GOT3 (cell line): ENCODE results near the gene CNPY4.

ENCODE experiments used
- DNase-seq: peaks from one replicate; lab custom pipeline; 2025; ENCODE audit warnings: mixed read lengths; lab: John Stamatoyannopoulos, UW

CNPY4 gene

DNA sequence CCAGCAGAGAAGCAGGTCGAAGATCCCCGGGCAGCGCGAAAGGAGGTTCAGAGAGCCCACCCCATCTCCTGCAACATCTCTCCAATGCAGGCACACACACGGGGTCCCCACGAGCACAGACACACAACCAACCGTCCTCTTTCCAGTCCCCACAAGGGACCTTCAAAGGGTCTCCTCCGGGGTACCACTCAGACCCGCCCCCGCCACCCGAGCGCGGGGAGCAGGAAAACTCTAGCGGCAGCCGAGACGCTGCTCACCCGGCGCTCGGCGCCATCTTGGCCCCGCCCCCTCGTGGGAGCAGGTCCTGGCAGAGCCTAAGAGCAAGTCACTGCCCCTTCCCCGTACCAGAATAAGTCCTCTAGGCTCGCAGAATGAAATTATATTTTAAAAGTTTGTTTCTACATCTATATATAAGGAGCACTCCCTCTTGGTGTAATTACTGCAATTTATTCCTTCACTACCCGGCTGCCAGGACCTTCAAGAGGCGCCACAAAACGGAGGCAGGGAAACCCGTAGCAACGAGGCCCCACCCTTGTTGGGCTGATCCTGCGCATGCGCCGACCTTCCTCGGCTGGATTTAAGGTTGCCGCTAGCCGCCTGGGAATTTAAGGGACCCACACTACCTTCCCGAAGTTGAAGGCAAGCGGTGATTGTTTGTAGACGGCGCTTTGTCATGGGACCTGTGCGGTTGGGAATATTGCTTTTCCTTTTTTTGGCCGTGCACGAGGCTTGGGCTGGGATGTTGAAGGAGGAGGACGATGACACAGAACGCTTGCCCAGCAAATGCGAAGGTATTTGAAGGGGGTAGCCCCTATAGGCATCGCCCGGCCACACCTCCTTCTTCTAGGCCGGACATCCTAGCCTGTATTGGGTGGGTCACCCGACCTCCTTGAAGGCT is at the start of gene CNPY4, which contains the start of gene TAF6:
Gene CNPY4 (plus strand): TSS at position 563 of the 898 bp plus-strand sequence. CDS start 111 bp downstream, at position 674.
Gene TAF6 (minus strand): TSS at position 287 of the 898 bp plus-strand sequence. CDS start 5,149 bp downstream, outside the sequence.
- peak; percentile 72 for DNase-seq

GRCh38 chr7:100069991-100070390 is 49.4 kb upstream of the CNPY4 start:
- DNase-seq = no peak

GRCh38 chr7:100071018-100071723 is 48.3 kb upstream of the CNPY4 start:
- DNase-seq = no peak

DNA sequence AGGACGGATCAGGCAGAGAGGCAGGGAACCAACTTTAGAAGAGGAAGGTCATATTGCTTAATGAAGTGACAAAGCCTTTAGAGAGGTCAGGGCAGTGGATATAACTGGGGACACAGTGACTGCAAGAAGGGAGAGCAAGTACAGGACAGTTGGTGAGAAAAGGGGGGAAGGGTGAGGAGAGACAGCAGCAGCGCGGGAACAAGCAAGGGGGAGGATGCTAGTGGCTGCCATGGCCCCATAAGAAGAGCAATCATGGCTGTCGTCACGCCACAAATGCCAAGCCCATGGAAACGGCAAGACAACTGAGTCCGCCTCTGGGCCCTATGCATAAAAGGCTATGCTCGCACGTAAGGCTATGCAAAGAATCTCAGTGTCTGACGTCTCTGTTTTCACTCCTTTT is 47.0 kb upstream of the CNPY4 start:
- no peak for DNase-seq

GRCh38 chr7:100074841-100075240 is 44.6 kb upstream of the CNPY4 start:
- DNase-seq = no peak

DNA sequence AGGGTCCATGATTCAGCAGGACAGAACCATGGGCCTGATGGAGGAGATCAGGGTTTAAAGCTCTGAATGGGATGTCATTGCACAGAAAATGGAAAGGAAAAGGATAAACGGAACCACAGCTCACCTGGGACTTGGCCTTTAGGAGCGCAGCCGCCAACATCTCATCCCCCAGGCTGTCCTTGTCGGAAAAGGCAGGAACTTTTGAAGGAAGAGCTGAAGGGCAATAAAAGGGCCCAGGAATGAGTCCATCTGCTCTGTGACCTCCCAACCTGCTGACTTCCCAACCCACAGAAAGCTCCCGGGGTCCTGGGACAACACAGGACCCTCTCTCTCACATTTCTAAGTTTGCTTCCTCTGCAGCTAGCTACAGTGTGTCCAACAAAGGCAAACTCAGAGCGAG is 44.0 kb upstream of the CNPY4 start:
- DNase-seq = no peak

DNA sequence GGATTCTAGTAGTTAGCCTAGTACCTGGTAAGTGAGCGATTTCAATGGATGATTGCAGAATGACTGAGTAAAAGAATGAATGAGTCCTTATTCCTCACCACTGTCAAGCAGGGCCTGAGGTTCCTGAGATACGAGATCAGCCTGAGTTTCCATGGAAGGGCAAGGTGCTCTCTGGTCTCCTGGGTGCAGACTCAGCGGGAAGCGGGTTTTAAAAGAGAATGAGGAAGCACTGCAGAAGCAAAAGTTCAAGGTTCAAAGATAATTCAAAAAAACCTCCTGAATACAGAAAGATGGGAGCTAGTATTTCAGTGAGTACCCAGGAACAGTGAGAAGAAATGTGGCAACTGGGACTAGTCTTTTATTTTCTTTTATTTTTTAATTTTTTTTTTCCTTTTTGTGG is 42.2 kb upstream of the CNPY4 start:
- no peak for DNase-seq

GRCh38 chr7:100079024-100079560 is 40.3 kb upstream of the CNPY4 start:
- DNase-seq = no peak

- no peak for DNase-seq
Observed at GRCh38 chr7:100080907-100081534, 38.4 kb upstream of the CNPY4 start.

DNA sequence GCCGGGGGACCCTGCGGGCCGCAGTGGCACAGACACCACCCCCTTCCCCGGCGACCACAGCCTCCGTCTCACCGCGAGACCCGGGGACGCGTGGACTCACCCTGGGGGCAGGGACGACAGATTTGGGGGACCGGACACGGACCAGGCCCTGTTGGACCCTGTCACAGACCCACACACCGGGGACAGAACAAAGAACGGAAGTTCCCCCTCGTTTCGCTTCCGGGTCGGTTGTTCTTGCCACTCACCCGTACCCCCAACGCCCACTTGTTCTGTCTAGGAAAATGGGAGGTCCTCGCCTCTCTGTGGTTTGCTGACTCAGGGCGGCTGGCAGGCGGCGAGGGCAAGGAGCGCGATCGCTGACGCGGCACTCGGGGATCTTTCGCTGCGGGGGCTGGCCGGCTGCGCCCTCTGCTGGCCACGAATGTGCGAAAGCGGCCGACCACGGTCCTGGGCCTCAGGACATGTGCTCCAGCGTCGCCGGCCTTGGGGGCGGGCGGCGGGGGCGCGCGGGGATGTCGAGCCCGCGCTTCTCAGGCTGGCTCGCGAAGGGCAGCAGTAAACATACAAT is 37.8 kb upstream of the CNPY4 start, which contains the start of gene ZNF3:
Gene ZNF3 (minus strand): TSS at position 189 of the 568 bp plus-strand sequence. CDS start 4,366 bp downstream, outside the sequence.
- peak; percentile 92 for DNase-seq

- DNase-seq = no peak
Observed at GRCh38 chr7:100082978-100083377, 36.5 kb upstream of the CNPY4 start.

- no peak for DNase-seq
Observed at GRCh38 chr7:100085515-100085914, 33.9 kb upstream of the CNPY4 start.

DNA sequence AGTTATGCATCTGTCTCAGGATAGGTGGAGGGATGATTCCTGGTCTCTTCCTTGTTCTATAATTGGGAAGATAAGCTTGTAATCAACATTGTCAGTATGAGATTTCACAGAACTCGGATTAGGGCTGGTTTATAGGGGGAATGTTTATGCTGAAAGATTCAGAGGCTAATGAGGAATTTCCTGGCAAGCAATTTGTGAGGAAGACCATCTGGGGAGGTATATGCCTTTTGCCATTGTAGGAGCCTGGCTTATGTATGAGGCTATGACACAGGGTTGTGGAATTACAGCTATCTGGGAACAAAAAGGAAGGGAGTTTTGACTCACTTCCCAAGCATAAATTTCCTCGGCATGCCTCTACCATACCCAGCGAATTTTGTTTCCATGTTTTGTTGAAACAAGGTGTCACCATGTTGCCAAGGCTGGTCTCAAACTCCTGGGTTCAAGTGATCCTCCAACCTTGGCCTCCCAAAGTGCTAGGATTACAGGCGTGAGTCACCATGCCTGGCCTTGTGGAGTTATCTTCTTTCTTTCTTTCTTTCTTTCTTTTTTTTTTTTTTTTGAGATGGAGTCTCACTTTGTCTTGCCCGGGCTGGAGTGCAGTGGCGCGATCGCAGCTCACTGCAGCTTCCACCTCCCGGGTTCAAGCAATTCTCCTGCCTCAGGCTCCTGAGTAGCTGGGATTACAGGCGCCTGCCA is 32.2 kb upstream of the CNPY4 start:
- no peak for DNase-seq

DNA sequence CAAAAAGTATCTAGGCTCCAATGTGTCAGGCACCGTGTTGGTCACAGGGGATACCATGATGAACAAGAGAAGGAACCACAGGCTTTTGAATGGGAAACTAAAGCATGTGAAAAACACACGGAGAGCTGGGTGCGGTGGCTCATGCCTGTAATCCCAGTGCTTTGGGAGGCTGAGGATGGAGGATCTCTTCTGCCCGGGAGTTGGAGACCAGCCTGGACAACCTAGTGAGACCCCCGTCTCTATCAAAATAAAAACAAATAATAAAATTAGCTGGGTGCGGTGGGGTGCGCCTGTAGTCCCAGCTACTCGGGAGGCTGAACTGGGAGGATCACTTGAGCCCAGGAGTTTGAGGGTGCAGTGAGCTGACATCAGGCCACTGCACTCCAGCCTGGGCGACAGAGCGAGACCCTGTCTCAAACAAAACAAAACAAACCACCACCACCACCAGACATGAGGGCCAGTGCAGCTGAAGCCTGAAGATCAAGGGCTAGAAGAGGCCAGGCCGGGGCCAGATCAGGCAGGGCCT is 31.3 kb upstream of the CNPY4 start:
- no peak for DNase-seq

DNA sequence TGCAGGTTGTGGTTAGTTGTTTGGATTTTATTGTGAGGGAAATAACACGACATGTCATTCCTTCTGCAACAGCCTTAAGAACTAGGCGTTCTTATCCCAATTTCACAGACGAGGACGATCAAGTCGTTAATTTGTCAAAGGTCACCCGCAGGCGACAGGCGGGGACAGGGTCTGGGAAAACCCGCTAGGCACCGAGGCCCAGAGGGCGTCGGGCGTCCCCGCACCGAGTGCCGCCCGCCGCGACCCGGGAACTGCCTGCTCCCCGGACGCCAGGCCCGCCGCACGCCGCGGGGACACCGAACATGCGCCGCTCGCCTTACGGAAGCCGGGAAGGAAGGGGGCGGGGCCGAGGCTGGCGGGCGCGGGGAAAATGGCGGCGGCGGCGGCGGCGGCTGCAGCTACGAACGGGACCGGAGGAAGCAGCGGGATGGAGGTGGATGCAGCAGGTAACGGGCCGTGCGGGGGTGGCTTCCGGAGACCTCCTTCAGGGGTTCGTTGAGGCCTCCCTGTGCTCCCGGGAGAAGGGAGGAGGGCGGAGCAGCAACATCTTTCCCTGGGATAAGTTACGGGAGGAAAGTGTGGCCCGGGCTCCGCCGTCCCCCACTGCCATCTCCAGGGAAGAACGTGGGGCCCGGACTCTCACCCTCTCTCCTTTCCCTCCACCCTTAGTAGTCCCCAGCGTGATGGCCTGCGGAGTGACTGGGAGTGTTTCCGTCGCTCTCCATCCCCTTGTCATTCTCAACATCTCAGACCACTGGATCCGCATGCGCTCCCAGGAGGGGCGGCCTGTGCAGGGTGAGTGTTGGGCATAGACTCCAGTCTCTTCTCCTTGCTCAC is 30.6 kb upstream of the CNPY4 start, which contains the start of gene COPS6:
Gene COPS6 (plus strand): TSS at position 349 of the 837 bp plus-strand sequence. CDS start 22 bp downstream, at position 371.
- peak; percentile 17 for DNase-seq

DNA sequence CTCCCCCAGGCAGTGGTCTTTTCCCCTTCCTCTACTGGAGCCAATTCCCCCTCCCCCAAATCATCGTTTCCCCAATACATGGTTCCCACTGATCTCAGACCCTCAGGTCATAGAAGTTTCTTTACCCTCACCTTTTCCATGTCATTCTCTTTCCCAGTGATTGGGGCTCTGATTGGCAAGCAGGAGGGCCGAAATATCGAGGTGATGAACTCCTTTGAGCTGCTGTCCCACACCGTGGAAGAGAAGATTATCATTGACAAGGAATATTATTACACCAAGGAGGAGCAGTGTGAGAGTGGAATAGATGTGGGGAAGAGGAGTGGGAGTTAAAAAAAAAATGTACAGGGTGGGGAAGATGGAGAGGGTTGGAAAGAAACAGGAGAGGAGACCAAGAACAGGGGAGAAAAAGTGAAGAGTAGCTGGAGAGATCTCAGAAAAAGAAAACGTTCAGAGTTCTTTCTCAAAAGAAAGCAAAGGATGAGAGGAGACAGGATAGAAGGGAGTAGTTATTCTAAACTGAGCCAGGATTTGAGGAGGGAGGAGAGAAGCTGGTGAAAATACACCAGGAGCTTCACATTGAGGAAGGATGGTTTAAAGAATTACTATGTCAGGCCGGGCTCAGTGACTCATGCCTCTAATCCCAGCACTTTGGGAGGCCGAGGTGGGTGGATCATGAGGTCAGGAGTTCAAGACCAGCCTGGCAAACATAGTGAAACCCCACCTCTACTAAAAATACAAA is 29.8 kb upstream of the CNPY4 start:
- no peak for DNase-seq

DNA sequence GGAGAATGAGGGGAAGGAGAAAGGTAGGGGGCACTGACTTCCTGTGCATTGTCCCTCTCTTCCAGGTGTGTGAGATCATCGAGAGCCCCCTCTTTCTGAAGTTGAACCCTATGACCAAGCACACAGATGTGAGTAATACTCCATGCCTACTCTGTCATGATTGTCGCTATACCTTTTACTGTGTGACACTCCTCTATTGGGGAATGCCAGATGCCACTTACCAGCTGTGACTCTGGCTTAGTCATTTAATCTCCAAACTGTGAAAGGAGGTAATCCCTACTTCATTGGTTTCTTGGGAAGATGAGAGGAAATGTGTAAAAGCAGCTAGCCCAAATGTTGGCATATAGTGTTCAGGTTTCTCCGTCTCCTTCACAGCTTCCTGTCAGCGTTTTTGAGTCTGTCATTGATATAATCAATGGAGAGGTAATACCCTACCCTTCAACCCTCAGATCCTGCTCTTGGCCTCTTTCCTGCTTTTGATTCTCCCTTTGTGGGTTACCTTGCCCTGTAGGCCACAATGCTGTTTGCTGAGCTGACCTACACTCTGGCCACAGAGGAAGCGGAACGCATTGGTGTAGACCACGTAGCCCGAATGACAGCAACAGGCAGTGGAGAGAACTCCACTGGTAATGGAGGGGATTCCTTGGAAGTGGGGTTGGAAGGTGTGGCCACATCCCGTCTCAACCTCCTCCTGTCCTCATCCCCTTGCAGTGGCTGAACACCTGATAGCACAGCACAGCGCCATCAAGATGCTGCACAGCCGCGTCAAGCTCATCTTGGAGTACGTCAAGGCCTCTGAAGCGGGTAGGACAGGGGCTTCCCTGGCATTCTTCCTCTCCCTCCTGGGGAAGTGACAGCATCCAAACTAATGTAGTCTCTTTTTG is 28.7 kb upstream of the CNPY4 start:
- no peak for DNase-seq
